GM18907 (cell line): ENCODE data around the gene YY1AP1.
"Not testable (repeated sequence)": the region's sequence is repeated elsewhere in the genome, so short reads cannot be mapped to it uniquely, and the experiment has no call there.

Source experiments
- ATAC-seq: cut with Tn5 transposase; IDR thresholded peaks from one replicate; pipeline ENCODE4 v1.9.1; 2021; ENCODE audit warnings: mild to moderate bottlenecking, moderate library complexity; ENCODE audit not compliant: unreplicated experiment

Gene YY1AP1

GRCh38 chr1:155648207-155649147, 40.1 kb downstream of the YY1AP1 start:
- ATAC-seq, result no peak

GRCh38 chr1:155646307-155646706, 42.3 kb downstream of the YY1AP1 start:
- ATAC-seq, result no peak

- ATAC-seq, result no peak
Measured at GRCh38 chr1:155645648-155646047, 42.9 kb downstream of the YY1AP1 start.

GRCh38 chr1:155645034-155645598, 43.5 kb downstream of the YY1AP1 start:
- ATAC-seq, result no peak

- no peak for ATAC-seq
Measured at GRCh38 chr1:155643230-155643629, 45.3 kb downstream of the YY1AP1 start.

- ATAC-seq, result not testable (repeated sequence)
Measured at GRCh38 chr1:155642559-155643180, 45.9 kb downstream of the YY1AP1 start.

- ATAC-seq, result no peak
Measured at GRCh38 chr1:155640367-155640766, 48.2 kb downstream of the YY1AP1 start.

- no peak for ATAC-seq
Measured at GRCh38 chr1:155636397-155637153, 52.0 kb downstream of the YY1AP1 start.

- ATAC-seq, result not testable (repeated sequence)
Measured at GRCh38 chr1:155626428-155626827, 62.1 kb downstream of the YY1AP1 start.

- no peak for ATAC-seq
Measured at GRCh38 chr1:155623357-155623756, 65.2 kb downstream of the YY1AP1 start.

- no peak for ATAC-seq
Measured at GRCh38 chr1:155622191-155622590, 66.4 kb downstream of the YY1AP1 start.

GRCh38 chr1:155613226-155613625, 75.3 kb downstream of the YY1AP1 start:
- ATAC-seq, result not testable (repeated sequence)

- peak; percentile 33 for ATAC-seq
Measured at GRCh38 chr1:155610257-155610647, 78.3 kb downstream of the YY1AP1 start.

GRCh38 chr1:155609515-155610256, 78.9 kb downstream of the YY1AP1 start, which contains the start of gene MSTO1:
TSS of gene MSTO1 (plus strand) at chr1:155610218. CDS start at chr1:155610249, 31 bp downstream.
- peak; percentile 90 for ATAC-seq
